GM21576 (cell line): ENCODE data around the gene RBPMS2.

Experiments used
- ATAC-seq: cut with Tn5 transposase; IDR thresholded peaks from one replicate; pipeline ENCODE4 v1.9.1; 2021; ENCODE audit warnings: mild to moderate bottlenecking, moderate library complexity; ENCODE audit not compliant: unreplicated experiment

The RBPMS2 gene

DNA sequence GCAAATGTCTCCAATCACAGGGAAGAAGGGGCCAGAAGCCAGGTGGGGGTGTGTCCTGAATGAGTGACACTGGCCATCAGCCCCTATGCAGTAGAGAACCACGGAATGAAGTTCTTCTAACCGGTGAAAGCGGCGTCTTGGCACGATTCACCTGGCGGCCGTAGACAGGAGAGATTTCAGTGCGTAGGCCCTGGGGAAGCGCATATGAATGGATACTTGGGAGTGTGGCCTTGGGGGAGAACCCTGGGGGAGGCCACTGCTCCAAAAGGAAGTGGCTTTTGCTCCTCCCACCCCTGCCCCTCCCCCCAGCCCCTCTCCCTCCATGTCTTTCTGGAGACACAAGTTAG is 43.6 kb downstream of the RBPMS2 start:
- no peak for ATAC-seq

DNA sequence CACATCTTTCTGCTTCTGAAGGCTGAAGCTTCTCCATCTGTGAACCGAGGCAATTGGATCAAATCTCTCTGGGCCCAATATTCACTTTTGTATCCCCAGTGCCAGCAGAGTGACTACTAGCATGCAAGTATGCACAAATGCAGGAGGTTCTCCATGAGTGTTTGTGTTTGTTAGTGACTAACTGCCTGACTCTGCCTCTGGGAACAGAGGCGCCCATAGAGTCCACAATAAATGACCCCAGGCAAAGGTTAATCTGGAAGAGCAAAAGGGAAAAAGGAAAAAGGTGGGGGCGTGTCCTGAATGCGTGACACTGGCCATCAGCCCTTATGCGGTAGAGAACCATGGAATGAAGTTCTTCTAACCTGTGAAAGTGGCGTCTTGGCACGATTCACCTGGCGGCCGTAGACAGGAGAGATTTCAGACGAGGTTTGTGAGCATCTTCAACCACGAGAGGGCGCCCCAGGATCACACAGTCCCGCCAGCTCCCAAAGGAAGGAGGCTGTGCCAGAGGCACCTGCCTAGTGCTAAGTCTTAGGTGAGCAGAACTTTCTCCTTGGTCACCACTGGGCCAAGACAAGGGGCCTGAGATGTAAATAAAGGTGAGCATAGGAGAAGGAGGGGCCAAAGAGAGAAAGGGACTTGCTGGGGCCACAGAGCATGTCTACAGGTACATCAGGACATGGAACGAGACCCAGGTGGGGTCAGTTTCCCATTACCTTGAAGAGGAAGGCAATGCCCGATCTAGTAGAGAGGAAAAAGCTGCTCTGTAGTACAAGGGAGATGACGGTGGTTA is 44.2 kb downstream of the RBPMS2 start:
- ATAC-seq = no peak

- no peak for ATAC-seq
Observed at GRCh38 chr15:64730151-64730550, 45.2 kb downstream of the RBPMS2 start.

GRCh38 chr15:64720188-64720587 is 55.2 kb downstream of the RBPMS2 start:
- no peak for ATAC-seq

- no peak for ATAC-seq
Observed at GRCh38 chr15:64717735-64718495, 57.5 kb downstream of the RBPMS2 start.

GRCh38 chr15:64717130-64717529 is 58.3 kb downstream of the RBPMS2 start:
- no peak for ATAC-seq

DNA sequence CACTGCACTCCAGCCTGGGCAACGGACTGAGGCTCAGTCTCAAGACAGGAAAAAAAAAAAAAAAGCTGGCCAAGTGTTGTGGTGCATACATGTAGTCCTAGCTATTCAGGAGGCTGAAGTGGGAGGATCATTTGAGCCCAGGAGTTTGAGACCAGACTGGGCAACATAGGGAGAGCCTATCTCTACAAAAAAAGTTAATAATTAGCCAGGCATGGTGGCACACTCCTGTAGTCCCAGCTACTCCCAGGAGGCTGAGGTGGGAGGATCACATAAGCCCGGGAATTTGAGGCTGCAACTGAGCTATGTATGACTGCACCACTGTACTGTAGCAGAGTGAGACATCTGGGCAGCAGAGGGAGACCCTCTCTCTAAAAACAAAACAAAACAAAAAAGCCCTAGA is 58.9 kb downstream of the RBPMS2 start:
- no peak for ATAC-seq

DNA sequence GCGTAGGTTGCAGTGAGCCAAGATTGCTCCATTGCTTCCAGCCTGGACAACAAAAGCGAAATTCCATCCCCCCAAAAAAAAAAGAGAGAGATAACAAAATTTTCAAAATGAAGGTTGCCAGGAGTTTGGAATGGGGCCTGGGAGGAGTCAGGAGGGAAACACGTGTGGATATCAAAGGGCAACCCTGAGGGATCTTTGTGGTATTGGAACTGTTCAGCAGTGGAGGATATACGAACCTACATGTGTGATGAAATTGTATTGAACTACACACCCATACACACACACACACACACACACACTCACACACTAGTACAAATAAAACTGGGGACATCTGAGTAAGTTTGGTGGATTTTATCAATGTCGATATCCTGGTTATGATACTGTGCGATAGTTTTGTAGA is 61.8 kb downstream of the RBPMS2 start:
- ATAC-seq = no peak

DNA sequence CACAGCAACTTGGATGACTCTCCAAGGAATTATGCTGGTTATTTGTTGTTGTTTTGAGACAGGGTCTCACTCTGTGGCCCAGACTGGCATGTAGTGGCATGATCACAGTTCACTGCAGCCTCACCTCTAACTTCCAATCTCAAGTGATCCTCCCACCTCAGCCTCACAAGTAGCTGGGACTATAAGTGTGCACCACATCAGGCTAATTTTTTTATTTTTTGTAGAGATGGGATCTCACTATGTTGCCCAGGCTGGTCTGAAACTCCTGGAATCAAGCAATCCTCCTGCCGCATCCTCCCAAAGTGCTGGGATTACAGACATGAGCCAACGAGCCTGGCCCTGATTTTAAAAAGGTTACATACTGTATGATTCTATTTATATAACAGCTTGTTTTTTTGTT is 63.0 kb downstream of the RBPMS2 start:
- no peak for ATAC-seq

GRCh38 chr15:64710676-64711428 is 64.5 kb downstream of the RBPMS2 start:
- ATAC-seq = no peak

DNA sequence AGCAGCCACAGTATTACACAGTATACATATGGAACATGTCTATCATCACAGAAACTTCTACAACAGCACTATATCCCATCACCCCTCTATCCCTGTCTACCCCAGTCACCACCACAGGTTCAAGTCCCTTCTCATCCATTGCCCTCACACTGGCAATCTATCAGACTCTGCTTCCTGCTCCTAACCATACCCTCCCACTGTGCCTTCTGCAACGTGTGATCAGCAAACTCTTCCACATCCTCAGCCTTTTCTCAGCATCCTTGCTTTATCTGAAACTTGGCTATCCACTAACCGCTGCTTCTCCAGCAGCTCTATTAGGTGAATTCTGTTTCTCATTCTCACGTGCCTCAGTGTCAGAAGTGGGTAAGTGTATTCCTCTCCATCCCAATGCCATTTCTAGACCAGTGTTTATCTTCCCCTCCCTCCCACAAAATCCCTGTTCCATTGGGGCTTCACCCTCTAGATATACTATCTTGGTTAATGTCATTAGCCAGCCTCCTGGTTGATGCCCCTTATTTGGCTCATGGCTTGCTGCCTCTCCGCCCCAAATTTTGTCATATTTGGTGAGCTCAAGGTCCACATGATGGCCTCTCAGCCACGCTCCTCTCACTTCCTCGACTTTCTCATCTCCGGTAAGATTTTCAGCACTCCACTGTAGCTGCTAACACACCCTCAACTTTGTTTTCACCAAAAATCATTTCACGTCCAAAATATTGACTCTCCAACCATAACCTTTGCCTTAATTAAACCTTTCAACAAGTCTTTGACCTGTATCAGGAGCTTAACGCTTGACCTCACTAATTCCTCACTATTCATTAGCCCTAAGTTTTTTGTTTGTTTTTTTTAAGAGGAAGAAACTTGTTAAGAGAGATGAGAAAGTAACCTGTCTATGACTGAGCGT is 69.1 kb downstream of the RBPMS2 start:
- no peak for ATAC-seq

DNA sequence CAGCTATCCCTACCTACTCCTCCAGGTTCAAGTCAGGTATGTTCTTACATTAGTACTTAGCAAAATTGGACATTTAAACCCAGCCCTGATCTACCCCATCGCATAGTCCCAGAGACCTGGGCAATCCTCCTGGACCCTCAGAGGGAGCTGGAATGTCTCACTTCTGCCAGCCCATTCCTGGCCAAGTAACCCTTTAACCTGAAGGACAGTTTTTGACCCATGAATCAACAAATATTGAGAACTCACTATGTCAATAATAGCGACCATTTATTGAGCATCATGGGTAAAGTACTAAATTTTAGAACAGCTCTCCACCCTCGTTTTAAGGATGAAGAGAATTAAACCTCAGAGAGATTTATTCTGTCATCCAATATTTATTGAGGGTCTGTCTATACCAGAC is 70.4 kb downstream of the RBPMS2 start:
- no peak for ATAC-seq

- ATAC-seq = no peak
Observed at GRCh38 chr15:64703632-64703959, 71.8 kb downstream of the RBPMS2 start.

DNA sequence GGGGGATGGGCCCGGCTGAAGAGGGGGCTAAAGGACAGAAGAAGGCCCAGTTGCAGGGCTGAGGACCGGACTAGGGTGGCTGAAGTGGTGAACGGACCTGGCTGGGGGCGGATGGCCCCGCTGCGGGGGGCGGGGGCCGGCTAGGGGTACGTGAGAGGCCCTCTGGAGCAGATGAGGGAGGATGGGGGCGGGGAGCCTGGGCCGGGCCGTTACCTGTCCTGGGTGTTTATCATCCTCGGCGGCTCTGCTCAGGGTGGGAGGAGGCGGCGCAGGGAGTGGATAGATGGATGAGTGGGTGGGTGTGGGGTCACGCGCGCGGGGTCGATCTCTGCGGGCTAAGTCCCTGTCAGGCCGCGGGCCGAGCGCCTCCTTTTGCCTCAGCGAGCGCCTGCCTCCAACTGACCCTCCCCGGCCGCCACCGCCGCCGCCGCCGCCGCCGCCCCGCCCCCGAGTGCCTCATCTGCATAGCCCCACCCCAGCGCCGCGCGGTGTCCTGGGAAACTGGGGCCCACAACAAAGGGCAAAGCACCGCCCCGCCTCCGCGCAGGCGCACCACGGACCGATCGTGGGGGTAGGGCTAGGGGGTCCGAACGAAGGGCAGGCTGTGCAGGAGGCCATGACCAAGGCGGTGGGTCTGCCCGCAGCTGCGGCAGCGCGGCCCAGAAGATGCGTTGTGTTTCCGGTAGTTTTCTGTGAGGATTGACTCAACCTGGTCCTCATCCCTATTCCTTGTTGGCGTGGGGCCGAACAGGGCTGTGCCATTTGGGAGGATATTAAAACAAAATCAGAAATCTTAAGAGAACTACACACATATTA is 72.4 kb downstream of the RBPMS2 start:
- peak; percentile 87 for ATAC-seq

- no peak for ATAC-seq
Observed at GRCh38 chr15:64701482-64702184, 73.8 kb downstream of the RBPMS2 start.

DNA sequence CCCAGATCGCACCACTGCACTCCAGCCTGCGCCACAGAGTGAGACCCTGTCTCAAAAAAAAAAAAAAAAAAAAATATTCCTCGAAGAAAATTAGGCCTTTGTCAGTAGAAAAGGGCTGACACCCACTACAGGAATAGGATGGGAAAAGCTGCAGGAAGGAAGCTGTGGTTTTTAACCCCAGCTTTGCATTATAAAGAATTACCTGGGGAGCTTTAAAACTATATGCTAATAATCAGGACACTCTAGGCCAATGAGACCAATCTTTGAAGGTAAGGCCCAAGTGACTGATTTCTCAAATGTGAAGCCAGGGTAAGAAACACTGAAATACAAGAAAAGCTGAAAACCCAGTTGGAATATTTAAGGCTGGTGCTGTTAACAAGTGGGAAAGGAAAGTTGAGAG is 74.3 kb downstream of the RBPMS2 start:
- ATAC-seq = no peak

DNA sequence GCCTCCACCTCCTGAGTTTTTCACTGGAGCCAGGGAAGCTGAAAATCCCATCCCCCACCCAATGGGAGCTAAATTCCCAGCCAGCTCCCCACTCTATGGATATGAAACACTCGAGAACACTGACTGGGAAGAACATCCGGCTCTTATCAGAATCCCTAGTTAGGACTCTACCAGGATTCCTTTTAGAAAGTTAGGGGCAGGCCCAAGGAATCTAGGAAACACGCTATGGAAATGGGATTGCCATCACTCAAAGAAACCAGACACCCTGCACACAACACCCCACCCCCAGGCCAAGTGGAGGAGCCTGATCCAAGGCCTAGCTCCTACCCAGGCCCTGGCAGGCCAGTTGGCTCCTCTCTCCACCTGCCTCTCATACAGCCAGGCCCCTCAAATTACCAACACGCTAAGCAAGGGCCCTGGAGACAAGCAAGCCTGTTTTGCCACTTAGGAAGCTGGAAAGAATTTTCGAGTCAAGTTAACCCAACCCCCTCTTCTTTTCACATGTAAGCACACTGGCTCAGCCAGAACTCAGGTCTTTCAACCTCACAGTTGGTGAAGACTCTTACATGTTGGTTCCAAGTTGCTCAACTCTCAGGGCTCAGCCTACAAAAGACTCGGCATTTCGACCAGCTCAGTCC is 75.5 kb downstream of the RBPMS2 start:
- no peak for ATAC-seq

DNA sequence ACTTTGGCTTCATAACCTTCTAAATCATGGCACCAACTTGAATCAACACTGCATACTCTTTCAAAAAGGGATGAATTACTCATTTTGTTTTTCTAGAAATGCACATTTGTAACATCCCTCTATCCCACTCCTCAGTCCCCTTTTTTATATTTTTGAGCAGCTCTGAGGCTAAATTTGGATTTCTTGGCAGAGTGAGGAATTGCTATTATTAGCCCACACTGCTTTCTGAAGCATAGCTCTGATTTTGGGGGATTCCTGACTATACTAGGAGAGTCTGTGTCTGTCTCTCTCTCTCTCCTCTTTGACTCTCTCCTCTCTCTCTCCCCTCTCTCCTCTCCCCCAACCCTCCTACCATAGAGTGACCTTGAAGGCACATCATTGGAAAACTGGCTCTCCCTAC is 76.6 kb downstream of the RBPMS2 start:
- ATAC-seq = no peak

DNA sequence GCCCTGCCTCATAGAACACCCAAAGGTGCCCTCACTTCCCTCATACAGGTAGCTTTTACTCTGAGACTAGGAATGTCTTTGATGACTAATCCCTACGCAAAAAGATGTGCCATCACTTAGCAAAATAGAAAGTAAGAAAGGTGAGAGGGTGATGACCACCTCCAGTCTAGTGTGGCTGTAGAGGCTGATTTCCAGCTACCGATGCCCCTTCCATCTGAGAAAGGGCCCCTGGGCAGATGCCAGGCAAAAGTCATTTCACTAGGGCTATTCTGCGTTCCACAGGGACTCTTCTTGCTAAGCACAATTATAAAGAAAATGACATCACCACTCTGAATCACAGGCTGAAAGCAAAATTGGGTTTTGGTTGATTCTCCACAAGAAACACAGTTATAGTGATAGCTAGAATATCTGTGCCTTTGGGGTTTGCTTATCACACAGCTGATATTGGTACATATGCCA is 77.4 kb downstream of the RBPMS2 start:
- no peak for ATAC-seq
